CD4-positive, alpha-beta T cell treated with Interferon gamma for 1 hour (primary cell): Measurements from ENCODE around the gene EIF3A.

ENCODE experiments used
- DNase-seq: peaks from one replicate; pipeline ENCODE4 v3.0.0-alpha.2; 2020

Gene EIF3A

DNA sequence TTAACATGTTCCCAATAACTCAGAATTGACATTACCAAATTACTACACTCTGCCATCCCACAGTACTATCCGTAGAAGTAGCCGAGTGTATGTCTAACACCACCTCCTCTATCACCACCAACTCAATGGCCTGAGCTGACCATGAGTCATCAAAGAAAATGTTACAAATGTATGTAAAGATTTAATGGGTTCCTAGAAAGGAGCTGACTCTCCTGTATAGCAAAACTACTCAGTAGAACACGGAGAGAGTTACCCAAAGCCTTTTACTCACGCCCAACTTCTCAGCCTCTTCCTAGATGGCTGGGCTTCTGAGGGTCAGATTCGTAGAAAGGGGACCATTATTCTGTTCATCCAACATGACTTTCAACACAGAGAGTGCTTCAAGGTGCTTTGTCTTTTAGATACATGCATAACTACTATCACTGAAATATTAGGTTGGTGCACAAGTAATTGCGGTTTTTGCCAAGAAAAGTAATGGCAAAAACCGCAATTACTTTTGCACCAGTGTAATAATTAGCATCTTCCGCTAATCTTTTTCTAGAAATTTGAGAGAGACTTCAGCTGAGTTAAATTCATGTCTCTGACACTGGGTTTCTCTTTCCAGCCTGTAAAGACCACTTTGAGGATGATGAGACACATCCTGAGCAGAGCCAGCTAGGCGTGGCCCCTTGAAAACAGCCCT, 75.1 kb downstream of the EIF3A start:
- no peak for DNase-seq

DNA sequence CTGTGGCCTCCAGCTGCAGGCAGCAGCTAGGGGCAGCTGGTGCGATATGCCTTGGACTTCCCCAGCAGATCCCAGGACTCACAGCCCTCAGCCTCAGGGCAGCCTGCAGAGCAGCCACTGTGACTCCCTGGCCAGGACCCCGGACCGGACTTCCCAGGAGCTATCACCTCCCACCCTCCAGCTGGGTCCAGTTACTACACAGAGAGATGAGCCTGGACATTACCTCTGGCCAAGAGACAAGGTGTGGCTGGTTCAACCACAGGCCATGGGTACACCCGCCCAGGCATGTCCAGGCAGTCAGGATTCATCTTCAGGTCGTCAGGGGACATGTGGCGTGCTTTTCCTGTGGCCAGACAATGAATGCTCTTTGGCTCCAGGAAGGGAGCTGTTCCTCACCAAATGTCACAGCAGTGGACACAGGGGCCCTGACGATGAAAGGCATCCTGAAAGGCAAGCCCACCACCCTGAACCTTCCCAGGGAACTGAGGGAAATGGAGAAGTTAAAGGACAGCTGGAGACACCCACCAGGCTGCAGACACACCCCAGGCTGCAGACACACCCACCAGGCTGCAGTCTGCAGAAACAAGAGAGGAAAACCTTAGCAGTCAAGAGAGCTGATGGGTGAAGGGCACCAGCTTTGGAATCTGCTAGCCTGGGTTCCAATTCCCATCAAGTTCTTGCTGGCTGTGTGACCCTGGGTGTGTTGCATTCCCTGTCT, 76.9 kb downstream of the EIF3A start:
- no peak for DNase-seq

DNA sequence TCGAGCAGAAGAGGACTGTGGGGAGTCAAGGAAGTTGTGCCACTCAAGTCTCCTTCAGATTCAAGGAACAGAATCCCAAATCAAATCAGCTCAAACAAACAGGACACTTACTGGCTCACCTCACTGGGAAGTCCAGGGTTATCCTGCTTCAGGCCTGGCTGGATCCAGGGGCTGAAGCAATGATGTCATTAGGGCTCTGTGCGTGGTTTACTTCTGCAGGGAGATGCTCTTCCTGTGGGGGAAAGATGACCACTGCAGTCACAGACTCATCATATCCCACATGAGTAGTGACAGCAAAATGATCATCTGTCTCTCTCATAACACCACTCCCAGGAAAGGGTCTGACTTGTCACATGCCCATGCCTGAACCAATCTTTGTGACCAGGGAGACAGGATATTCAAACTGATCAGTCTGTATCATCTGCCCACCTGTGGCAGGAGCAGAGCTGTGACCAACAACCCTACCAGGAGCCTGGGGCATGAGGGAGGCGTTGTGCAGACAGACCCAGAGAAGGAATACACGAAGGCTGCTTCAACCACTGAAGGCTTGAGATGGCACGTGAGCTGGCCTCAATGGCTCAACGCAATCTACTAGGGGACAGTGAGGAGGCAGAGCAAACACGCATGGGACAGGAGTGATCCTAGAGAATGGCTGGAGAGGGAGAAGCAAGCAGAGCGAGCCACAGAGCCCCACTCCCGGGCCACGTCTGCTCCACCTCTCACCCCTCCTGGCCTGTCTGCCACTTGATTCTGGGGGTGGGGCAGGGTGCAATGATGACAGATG, 78.7 kb downstream of the EIF3A start:
- no peak for DNase-seq

DNA sequence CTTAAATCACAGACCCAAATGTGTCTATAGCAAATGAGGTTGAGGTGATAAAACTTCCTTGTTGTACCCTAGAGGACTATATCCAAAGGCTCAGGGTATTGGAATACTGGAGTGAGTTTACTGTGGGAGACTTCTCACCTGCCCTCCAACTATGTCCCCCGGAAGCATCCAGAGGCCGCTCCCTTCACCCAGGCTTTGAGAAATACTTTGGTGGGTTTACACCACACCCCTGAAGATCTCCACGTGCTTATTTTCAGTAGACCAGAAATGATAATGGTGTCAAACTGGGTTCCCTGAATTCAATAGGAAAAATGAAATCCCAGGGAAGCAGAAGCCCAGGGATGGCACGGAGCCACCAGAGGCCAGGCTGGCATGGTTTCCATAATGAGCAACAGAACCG, 82.4 kb downstream of the EIF3A start:
- DNase-seq, result no peak

DNA sequence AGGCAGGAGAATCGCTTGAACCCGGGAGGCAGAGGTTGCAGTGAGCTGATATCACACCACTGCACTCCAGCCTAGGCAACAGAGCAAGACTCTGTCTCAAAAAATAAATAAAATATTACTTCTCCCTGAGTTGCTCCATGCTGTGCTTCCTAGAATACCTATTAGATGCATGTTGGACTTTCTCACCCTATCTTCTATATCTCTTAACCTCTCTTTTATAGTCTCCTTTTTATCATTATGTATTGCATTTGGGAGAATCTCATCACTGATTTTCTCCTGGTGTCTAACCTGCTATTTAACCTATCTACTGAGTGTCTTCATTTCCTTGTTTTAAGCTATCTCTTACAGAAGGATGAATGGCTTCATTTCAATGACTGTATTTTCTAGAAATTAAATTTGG, 83.2 kb downstream of the EIF3A start:
- DNase-seq, result no peak

DNA sequence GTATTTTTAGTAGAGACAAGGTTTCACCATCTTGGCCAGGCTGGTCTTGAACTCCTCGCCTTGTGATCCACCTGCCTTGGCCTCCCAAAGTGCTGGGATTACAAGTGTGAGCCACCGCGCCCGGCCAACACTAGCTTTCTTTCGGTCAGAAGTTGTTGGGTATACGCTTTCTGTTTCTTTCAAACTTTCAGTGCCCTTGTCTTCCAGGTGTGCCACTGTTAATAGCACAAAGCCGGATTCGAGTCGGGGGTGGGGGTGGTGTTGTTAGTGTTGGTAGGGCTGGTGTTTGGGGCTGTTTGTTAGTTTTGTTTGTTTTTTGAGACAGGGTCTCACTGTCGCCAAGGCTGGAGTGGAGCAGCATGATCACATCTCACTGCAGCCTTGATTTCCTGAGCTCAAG, 84.9 kb downstream of the EIF3A start:
- no peak for DNase-seq

DNA sequence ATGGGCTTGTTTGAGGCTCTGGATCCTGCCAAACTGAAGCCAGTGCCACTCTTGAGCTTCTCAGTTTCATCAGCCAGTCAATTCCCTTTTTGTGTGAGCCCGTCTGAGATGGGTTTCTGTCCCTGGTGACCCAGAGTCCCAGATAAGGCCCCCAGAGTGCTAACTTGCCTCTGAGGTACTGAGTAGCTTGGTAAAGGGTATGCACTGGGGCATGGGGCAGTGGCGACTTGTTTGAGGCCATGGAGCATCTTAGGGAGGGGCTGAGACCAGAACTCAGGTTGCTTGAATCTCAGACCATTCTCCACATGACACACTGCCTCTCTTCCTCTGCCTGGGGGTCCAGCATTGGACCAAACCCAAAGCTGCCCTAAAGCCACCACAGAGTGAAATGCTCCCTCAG, 86.3 kb downstream of the EIF3A start:
- DNase-seq, result no peak

DNA sequence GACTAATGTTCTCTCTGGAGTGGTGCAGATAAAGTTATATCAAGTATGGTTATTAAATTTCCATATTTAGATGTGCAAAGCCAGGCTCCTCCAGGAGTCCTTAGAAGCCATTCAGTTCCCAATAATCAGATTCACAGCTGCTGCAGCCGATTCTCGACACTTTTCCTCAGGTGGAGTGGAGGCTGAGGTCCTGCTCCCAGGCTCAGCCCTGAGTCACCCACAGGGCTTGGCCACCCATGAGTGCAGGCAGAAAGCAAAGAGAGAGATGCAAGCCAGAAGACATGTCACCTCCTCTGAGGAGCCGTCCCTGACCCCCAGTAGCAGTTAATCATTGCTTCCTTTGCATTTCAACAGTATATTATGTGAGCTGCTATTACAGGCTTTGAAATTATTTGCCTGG, 87.4 kb downstream of the EIF3A start:
- DNase-seq, result no peak

DNA sequence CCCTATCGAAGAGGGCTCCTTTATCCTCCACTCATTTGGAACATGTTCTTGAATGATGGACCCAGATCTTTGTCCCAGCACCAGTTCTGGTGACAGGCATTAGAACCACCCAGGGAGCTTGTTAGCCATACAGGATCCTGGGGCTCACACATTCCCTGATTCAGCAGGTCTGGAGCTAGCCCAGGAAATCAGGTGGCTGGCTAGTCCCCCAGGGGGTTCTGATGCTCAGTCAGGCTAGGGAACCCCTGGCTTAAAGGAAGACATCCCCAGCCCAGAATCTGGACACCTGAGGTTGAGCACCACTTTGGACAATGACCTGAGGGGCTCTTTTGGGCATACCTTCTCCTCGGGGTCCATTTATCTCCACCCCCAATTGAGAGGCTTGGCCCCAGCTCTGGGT, 88.1 kb downstream of the EIF3A start:
- DNase-seq, result no peak

DNA sequence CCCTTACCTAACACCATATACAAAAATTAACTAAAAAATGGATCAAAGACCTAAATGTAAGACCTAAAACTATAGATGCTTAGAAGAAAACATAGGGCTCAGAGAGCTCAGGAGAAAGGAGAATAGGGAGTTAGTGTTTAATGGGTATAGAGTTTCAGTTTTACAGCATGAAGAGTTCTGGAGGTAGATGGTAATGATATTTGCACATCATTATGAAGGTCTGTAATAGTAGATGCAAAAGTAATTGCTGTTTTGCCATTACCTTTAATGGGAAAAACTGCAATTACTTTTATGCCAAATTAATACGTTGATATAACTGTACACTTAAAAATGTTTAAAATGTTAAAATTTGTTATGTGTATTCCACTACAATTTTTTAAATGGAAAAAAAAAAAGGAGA, 90.3 kb downstream of the EIF3A start:
- no peak for DNase-seq

DNA sequence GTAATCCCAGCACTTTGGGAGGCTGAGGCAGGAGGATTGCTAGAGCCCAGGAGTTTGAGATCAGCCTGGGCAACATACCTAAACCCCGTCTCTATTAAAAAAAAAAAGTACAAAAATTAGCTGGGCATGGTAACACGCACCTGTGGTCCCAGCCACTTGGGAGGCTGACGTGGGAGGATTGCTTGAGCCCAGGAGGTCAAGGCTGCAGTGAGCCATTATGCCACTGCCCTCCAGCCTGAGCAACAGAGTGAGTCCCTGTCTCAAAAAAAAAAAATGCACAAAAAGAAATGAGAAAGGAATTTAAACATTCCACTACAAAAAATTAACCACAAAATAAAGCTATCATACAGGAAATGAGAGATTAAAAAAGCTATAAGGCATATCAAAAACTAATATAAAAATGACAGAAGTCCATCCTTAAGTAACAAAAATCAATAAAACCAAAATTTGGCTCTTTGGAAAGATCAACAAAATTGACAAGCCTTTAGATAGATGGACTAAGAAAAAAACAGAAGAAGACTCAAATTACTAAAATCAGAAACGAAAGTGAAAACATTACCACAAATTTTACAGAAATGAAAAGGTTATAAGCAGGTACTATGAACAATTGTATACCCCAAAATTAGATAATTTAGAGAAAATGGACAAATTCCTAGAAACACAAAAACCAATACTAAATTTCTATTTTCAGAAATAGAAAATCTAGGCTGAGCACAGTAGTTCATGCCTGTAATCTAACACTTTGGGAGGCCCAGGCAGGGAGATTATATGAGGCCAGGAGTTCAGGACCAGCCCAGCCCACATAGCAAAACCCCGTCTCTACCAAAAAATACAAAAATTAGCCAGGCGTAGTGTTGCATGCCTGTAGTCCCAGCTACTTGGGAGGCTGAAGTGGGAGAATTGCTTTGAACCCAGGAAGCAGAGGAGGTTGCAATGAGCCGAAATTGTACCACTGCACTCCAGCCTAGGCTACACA, 93.5 kb downstream of the EIF3A start:
- no peak for DNase-seq

DNA sequence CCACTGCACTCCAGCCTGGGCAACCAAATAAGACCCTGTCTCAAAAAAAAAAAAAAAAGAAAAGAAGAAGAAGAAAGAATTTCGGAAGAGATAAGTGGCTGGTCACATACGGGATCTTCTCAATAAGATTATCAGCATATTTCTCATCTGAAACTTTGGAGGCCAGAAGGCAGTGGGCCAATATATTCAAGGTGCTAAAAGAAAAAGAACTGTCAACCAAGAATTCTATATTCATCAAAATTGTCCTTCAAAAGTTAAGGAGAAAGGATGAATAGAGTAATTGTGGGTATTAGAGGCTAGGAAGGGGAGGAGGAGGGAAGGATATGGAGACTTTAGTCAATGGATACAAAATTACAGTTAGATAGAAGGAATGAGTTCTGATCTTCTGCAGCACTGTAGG, 95.0 kb downstream of the EIF3A start:
- no peak for DNase-seq
